Right lobe of liver (tissue), 6 donors: ENCODE results near the gene PAK5. TPM values are rescaled to one million over a fixed set of nuclear protein-coding genes. Genes with fewer than 3 reads are reported as not detected.

Source experiments
- ATAC-seq, 4 donors: fragments of 200-7000 bp; cut with Tn5 transposase; one replicate each; pipeline ENCODE4 v1.9.1; 2020; ENCODE audit warnings: mild to moderate bottlenecking in 4 of 4, moderate library complexity in 4 of 4
- DNase-seq, 3 donors: peaks; one replicate each; pipeline ENCODE4 v3.0.0-alpha.2; 2020
- H3K27ac ChIP-seq, 3 donors: fragments of 200-600 bp; one replicate each; pipeline ENCODE4 v1.8.0; 2022
- H3K27me3 ChIP-seq, 2 donors: fragments of 200-600 bp; one replicate each; pipeline ENCODE4 v1.8.0; 2022
- H3K36me3 ChIP-seq, 4 donors: fragments of 200-600 bp; sonication (generic) in 1 of 4; one replicate each; pipeline versions ENCODE4 v1.5.1 to v1.8.0; 2017 to 2022; ENCODE audit warnings: control low read depth in 1 of 4
- H3K4me1 ChIP-seq, 4 donors: fragments of 200-600 bp; sonication (generic) in 1 of 4; one replicate each; pipeline versions ENCODE4 v1.5.1 to v1.8.0; 2017 to 2022; ENCODE audit warnings: control low read depth in 1 of 4
- H3K4me3 ChIP-seq, 3 donors: fragments of 200-600 bp; one replicate each; pipeline ENCODE4 v1.8.0; 2022
- H3K9me3 ChIP-seq, 4 donors: fragments of 200-600 bp; sonication (generic) in 1 of 4; one replicate each; pipeline versions ENCODE4 v1.5.1 to v1.8.0; 2017 to 2022; ENCODE audit warnings: control low read depth in 1 of 4
- POLR2A ChIP-seq: fragments of 450-650 bp; IDR thresholded peaks from one replicate; pipeline ENCODE4 v1.6.1; 2017; ENCODE audit warnings: antibody characterized with exemption, mild to moderate bottlenecking
- WGBS: methylation state at CpG from one replicate; pipeline ENCODE4 v1.1.6; 2018; ENCODE audit warnings: low coverage, low lambda C conversion rate; ENCODE audit not compliant: insufficient coverage; ENCODE audit errors: missing lambda C conversion rate; 5-methylcytosine and 5-hydroxymethylcytosine counted together
- intact Hi-C, 2 donors: fragments of 100-400 bp; cut with DNase I; formaldehyde crosslinking; loops; one replicate each; pipeline versions ENCODE4 v1.11.2 to v1.14.1; 2022
- total RNA-seq, 6 experiments: library from RNA; depleted of rRNA in 2 of 6; stranded (reverse); fragments of >200 nt in 2 of 6; fragmentation: NEBNext Ultra II Directional in 3 of 6; extraction: Animal tissue kit (Norgen Biotek cat#: 25700) in 3 of 6; gene quantifications; one replicate each; pipeline versions ENCODE4 v1.1.0 to v1.2.4, GENCODE V29; 2016 to 2023
- TF ChIP-seq, protein P1 (sequence below), 4 donors: fragments of 200-600 bp in 3 of 4; fragments of 450-650 bp in 1 of 4; IDR thresholded peaks; one replicate each; pipeline versions ENCODE4 v1.5.1 to v1.8.0; 2016 to 2022; ENCODE audit warnings: antibody characterized with exemption in 4 of 4, mild to moderate bottlenecking in 2 of 4
- donor health status: DM: no; HTN: yes; CAD: no.
- donor health status: DM: no; HTN: no; CAD: no.
- donor health status: DM: no; HTN: no; CAD: no.
- donor health status: DM: no; HTN: yes; CAD: no.
- donor health status: DM: no; HTN: yes; CAD: no.

PAK5 gene
- total RNA-seq, 6 experiments from 2014 or later: 0.05 to 0.07 TPM; not detected in 4

DNA sequence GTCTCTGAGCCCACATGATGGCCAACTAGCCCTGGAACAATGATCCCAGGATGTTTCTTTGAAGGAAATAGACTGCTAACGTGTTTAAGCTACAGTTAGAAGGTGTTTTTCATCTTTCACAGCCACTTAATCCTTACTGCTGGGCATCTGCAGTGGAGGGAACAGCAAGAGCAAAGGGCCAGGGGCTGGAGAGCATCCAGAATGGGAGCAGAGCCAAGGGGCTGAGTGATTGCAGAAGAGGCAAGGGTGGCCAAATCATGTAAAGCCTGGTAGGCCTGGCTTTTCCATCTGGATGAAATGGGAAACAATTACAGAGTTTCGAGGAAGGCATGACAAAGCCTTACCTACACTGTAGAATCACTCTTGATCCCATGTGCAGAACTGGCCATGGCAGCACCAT is 343.2 kb downstream of the PAK5 start:
- no peaks in the 10 kb centered on the region for H3K27me3 ChIP-seq
- 34% methylated on average over 2 of the region's 2 CpGs for WGBS
- TF ChIP-seq, protein P1, sequence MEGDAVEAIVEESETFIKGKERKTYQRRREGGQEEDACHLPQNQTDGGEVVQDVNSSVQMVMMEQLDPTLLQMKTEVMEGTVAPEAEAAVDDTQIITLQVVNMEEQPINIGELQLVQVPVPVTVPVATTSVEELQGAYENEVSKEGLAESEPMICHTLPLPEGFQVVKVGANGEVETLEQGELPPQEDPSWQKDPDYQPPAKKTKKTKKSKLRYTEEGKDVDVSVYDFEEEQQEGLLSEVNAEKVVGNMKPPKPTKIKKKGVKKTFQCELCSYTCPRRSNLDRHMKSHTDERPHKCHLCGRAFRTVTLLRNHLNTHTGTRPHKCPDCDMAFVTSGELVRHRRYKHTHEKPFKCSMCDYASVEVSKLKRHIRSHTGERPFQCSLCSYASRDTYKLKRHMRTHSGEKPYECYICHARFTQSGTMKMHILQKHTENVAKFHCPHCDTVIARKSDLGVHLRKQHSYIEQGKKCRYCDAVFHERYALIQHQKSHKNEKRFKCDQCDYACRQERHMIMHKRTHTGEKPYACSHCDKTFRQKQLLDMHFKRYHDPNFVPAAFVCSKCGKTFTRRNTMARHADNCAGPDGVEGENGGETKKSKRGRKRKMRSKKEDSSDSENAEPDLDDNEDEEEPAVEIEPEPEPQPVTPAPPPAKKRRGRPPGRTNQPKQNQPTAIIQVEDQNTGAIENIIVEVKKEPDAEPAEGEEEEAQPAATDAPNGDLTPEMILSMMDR (IDR thresholded peaks at IDR 0.05): no peak
- TF ChIP-seq POLR2A: no peak
- intact Hi-C loops: no loop called here
- no peak overlapping the region for H3K27ac ChIP-seq
- H3K4me1 ChIP-seq: no peaks in the 10 kb centered on the region
- DNase-seq (no peak), ATAC-seq (no peak)
- H3K4me3 ChIP-seq: no peak overlapping the region
- H3K36me3 ChIP-seq: no peaks in the 10 kb centered on the region
- H3K9me3 ChIP-seq: no peaks in the 10 kb centered on the region

DNA sequence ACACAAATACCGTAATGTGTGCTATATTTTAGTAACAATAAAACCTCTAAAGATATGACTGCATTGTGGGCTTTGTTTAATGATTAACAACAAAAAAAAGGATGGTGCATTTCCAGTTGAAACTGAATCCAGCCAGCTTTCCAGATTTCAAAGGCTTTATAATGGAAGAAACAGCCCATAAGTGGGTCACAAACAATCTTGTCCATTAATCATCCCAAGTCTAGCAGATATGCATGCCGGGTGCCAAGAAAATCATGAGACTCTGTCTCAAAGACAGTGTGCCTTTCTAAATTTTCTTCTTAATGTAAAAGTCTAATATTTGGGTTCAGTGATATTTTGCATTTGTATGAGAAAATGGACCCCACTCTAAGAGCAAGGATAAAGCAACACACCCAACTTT is 345.1 kb downstream of the PAK5 start:
- no peak for DNase-seq
- intact Hi-C loops: no loop called here

DNA sequence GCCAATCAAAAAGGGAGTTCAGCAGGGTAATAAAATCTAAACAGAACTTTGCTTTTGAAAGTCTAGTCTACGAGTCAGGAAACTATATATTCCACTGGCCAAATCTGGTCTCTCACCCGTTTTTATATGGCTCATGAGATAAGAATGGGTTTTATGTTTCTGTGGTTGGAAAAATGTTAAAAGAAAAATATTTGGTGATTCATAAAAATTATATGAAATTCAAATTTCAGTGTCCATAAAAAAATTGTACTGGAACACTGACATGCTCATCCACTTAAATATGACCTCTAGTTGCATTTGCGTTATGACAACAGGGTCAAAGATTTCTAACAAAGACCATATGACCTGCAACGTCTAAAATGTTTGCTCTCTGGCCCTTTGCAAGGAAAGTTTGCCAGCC is 346.8 kb downstream of the PAK5 start:
- TF ChIP-seq POLR2A: no peak
- TF ChIP-seq, protein P1 (IDR thresholded peaks at IDR 0.05): no peak
- intact Hi-C loops: no loop called here
- ATAC-seq (no peak), DNase-seq (no peak)
- 16% methylated on average over 4 of the region's 4 CpGs for WGBS
- no peak overlapping the region for H3K27ac ChIP-seq
- no peak overlapping the region for H3K4me3 ChIP-seq
- H3K9me3 ChIP-seq: no peaks in the 10 kb centered on the region
- H3K36me3 ChIP-seq: no peaks in the 10 kb centered on the region
- H3K27me3 ChIP-seq: peaks cover 0 to 4% of the 10 kb centered on the region in 2 donors
- no peaks in the 10 kb centered on the region for H3K4me1 ChIP-seq

More for the DNA sequence above, 345.1 kb downstream of the PAK5 start:
- WGBS: 48% methylated on average over 2 of the region's 2 CpGs
- no peak for TF ChIP-seq POLR2A
- TF ChIP-seq, protein P1 (IDR thresholded peaks at IDR 0.05): no peak
- no peak overlapping the region for H3K27ac ChIP-seq
- H3K36me3 ChIP-seq: no peaks in the 10 kb centered on the region
- no peaks in the 10 kb centered on the region for H3K9me3 ChIP-seq
- H3K4me1 ChIP-seq: no peaks in the 10 kb centered on the region
- no peak overlapping the region for H3K4me3 ChIP-seq
- no peak for ATAC-seq
- H3K27me3 ChIP-seq: peaks cover 0 to 4% of the 10 kb centered on the region in 2 donors

DNA sequence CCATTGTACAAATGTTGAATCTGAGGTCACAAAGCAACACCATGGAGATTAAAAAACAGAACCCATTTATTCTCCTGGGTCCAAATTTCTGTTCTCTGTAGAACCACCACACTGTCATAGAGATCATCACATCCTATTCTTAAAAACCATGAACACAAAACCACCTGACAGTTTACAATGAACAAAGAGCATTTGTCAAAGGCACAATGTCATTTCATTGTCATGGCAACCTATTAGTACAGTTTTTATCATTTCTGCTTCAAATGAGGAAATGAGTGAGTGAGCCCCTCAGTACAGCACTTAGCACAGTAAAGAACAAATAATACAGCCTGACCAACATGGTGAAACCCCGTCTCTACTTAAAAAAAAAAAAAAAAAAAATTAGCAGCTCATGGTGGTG is 347.6 kb downstream of the PAK5 start:
- WGBS: 71% methylated on average over 1 of the region's 1 CpG
- intact Hi-C loops: no loop called here
- H3K27me3 ChIP-seq: peaks cover 0 to 4% of the 10 kb centered on the region in 2 donors

More for the DNA sequence above, 347.6 kb downstream of the PAK5 start:
- Histone ChIP-seq H3K27ac (no peak overlapping the region), H3K4me1 (no peaks in the 10 kb centered on the region), H3K4me3 (no peak overlapping the region), H3K9me3 (no peaks in the 10 kb centered on the region), H3K36me3 (no peaks in the 10 kb centered on the region)
- no peak for TF ChIP-seq POLR2A
- TF ChIP-seq, protein P1 (IDR thresholded peaks at IDR 0.05): no peak
- no peak for ATAC-seq
- no peak for DNase-seq
